ENCODE data around the gene HLA-B. TPM values are rescaled to one million over a fixed set of nuclear protein-coding genes. Genes with fewer than 3 reads are reported as not detected.
A peak's percentile ranks its signal among the peaks of the same experiment; 100 is the strongest.
"Not testable (repeated sequence)": the region's sequence is repeated elsewhere in the genome, so short reads cannot be mapped to it uniquely, and the experiment has no call there.

The HLA-B gene
- total RNA-seq, 1 experiment from 2014 or later = 41.9 TPM

DNA sequence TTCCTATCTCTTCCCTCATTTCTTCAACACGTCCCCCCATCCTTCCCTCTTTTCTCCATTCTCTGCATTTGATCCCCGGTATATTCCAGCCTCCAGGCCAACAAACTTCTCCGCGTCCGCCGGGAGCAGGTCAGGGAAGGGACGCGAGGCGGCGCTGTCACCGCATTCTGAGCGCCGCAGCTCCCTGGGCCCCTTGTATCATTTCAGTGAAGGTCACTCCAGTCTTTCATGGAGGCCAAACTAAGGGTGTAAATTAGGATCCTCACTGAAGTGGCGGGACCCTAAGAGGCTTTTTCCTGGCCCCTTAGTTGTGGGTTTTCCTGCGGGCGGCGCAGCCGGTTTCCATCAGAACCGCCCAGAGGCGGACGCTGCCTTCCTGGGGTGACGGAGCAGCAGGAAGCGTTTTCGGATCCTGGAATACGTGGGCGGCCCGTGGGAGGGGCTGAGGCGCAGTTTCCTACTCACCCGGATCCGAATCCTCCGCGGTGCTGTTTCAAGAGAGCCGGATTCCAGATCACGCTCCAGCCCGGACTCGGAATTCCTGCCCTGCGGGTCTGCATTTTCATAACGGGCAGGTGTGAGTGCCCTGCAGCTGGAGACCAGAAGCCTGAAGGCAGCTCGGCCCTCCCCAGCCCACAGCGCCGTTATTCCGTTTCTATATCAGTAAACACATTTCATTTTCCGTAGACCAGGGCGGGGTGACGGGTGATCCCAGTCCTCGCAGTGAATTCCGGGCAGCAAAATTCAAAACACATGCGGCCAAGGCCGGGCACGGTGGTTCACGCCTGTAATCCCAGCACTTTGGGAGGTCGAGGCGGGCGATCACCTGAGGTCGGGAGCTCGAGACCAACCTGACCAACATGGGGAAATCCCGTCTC is 42.8 kb upstream of the HLA-B start:
- H3K36me3 ChIP-seq (ENCODE audit: control insufficient read depth, insufficient read depth, low read length) = no peaks in the 10 kb centered on the region
- H3K4me3 Mint-ChIP-seq (ENCODE audit: unreplicated experiment) = peak overlapping the region; percentile 67
- peak overlapping the region; percentile 48 for H3K4me3 ChIP-seq (ENCODE audit: low read depth, low read length)
- POLR2A ChIA-PET = no interaction called here
- peaks cover 9% of the 10 kb centered on the region for H3K9me3 Mint-ChIP-seq (ENCODE audit: unreplicated experiment)
- intact Hi-C loops (cut with micrococcal nuclease; ENCODE audit: unreplicated experiment) = loop anchor here (1.0 to 10.0 kb wide), 2 partner anchors 41 to 95 kb away; partner anchors contain the start of gene MICB
- peaks cover 11% of the 10 kb centered on the region for H3K36me3 Mint-ChIP-seq (ENCODE audit: insufficient read depth, unreplicated experiment)
- peak; percentile 73 to 81 for TF ChIP-seq CTCF (IDR thresholded peaks at IDR 0.05; ENCODE audit: insufficient read depth in 1 of 2, low read depth in 1 of 2, low read length in 1 of 2, severe bottlenecking in 1 of 2, unreplicated experiment in 1 of 2)
- H3K4me1 ChIP-seq = peaks cover 6% of the 10 kb centered on the region
- CTCF ChIA-PET = interaction anchor here (0.7 to 1.2 kb wide), 2 partner anchors 43 to 190 kb away, joined by 4 read pairs; no protein-coding TSS in a partner anchor
- H3K27me3 ChIP-seq (replicated peaks; ENCODE audit: control insufficient read depth, insufficient read depth, low read length) = no peaks in the 10 kb centered on the region
- peaks cover 28% of the 10 kb centered on the region for H3K4me1 Mint-ChIP-seq (ENCODE audit: low read depth, unreplicated experiment)
- BruUV-seq (replicated peaks) = no TSS peak
- DNase-seq = peak; percentile 75 to 80
- no peaks in the 10 kb centered on the region for H3K27me3 Mint-ChIP-seq (ENCODE audit: insufficient read depth, unreplicated experiment)
- H3K9me3 ChIP-seq = peaks cover 4% of the 10 kb centered on the region; the same call in 1 of the 2 replicates
- peak overlapping the region; percentile 14 for H3K27ac Mint-ChIP-seq (ENCODE audit: unreplicated experiment)

GRCh38 chr6:31397901-31398525 is 41.0 kb upstream of the HLA-B start:
- no peaks in the 10 kb centered on the region for H3K36me3 ChIP-seq (ENCODE audit: control insufficient read depth, insufficient read depth, low read length)
- DNase-seq = peak in 1 of 2 experiments; percentile 9
- POLR2A ChIA-PET = interaction anchor here (0.6 kb wide), 1 partner anchor 548 kb away, joined by 3 read pairs; the partner anchor contains the start of gene CFB
- H3K4me3 ChIP-seq (ENCODE audit: low read depth, low read length) = no peak overlapping the region
- no TSS peak for BruUV-seq (replicated peaks)
- H3K4me3 Mint-ChIP-seq (ENCODE audit: unreplicated experiment) = no peak overlapping the region
- no peaks in the 10 kb centered on the region for H3K27me3 ChIP-seq (replicated peaks; ENCODE audit: control insufficient read depth, insufficient read depth, low read length)
- H3K27ac Mint-ChIP-seq (ENCODE audit: unreplicated experiment) = no peak overlapping the region
- peaks cover 9% of the 10 kb centered on the region for H3K9me3 Mint-ChIP-seq (ENCODE audit: unreplicated experiment)
- CTCF ChIA-PET = interaction anchor here (1.0 to 1.2 kb wide), 2 partner anchors 20 to 45 kb away, joined by 3 to 5 read pairs; no protein-coding TSS in a partner anchor
- peaks cover 1% of the 10 kb centered on the region for H3K36me3 Mint-ChIP-seq (ENCODE audit: insufficient read depth, unreplicated experiment)
- H3K9me3 ChIP-seq = peaks cover 4% of the 10 kb centered on the region; the same call in 1 of the 2 replicates
- peaks cover 6% of the 10 kb centered on the region for H3K4me1 ChIP-seq
- peaks cover 22% of the 10 kb centered on the region for H3K4me1 Mint-ChIP-seq (ENCODE audit: low read depth, unreplicated experiment)
- no peak for TF ChIP-seq CTCF (IDR thresholded peaks at IDR 0.05; ENCODE audit: insufficient read depth in 1 of 2, low read depth in 1 of 2, low read length in 1 of 2, severe bottlenecking in 1 of 2, unreplicated experiment in 1 of 2)
- intact Hi-C loops (cut with micrococcal nuclease; ENCODE audit: unreplicated experiment) = no loop called here
- no peaks in the 10 kb centered on the region for H3K27me3 Mint-ChIP-seq (ENCODE audit: insufficient read depth, unreplicated experiment)

- H3K4me1 Mint-ChIP-seq (ENCODE audit: low read depth, unreplicated experiment) = peaks cover 13% of the 10 kb centered on the region
- H3K27ac Mint-ChIP-seq (ENCODE audit: unreplicated experiment); H3K36me3 Mint-ChIP-seq (ENCODE audit: insufficient read depth, unreplicated experiment); H3K27me3 ChIP-seq (replicated peaks; ENCODE audit: control insufficient read depth, insufficient read depth, low read length); intact Hi-C loops (cut with micrococcal nuclease; ENCODE audit: unreplicated experiment); H3K4me3 Mint-ChIP-seq (ENCODE audit: unreplicated experiment); DNase-seq; H3K4me1 ChIP-seq; BruUV-seq (replicated peaks); H3K36me3 ChIP-seq (ENCODE audit: control insufficient read depth, insufficient read depth, low read length); POLR2A ChIA-PET; H3K27me3 Mint-ChIP-seq (ENCODE audit: insufficient read depth, unreplicated experiment); H3K9me3 ChIP-seq; H3K4me3 ChIP-seq (ENCODE audit: low read depth, low read length); H3K9me3 Mint-ChIP-seq (ENCODE audit: unreplicated experiment): not testable (repeated sequence)
- CTCF ChIA-PET = interaction anchor here (1.2 kb wide), 1 partner anchor 45 kb away, joined by 5 read pairs; no protein-coding TSS in a partner anchor
Measured at GRCh38 chr6:31397153-31397499, 40.1 kb upstream of the HLA-B start.

All from Caco-2 (cell line).